ENCODE results near the gene MAFG. TPM values are rescaled to one million over a fixed set of nuclear protein-coding genes. Genes with fewer than 3 reads are reported as not detected.

MAFG gene
- 10 to 100 TPM in 1 of 2 donors, 1 to 10 TPM in 1; 8.3 to 14.5 TPM for total RNA-seq

- peak; percentile 73 for ATAC-seq
- H3K36me3 ChIP-seq (replicated peaks in 1 of 2; ENCODE audit: insufficient read depth in 1 of 2, low read depth in 2 of 2), result no peaks in the 10 kb centered on the region
- intact Hi-C loops (cut with DNase I), result no loop called here
- TF ChIP-seq POLR2A (IDR thresholded peaks at IDR 0.05), result peak; percentile 32 to 53 (median 52)
- peak in 3 of 7 experiments; percentile 13 to 42 (median 15) for TF ChIP-seq CTCF (IDR thresholded peaks at IDR 0.05)
- 1% methylated on average over 82 of the region's 98 CpGs; no CpG with 5 or more reads in 1 of the 2 donors for WGBS, 2 donors
- peak; percentile 90 to 94 (median 94) for DNase-seq
- peaks cover 48% of the 10 kb centered on the region for H3K4me1 ChIP-seq
- H3K27me3 ChIP-seq, result no peaks in the 10 kb centered on the region
- H3K4me3 ChIP-seq, result peak within 1 kb of the TSS; percentile 85 to 98
- peak within 1 kb of the TSS; percentile 89 to 98 (median 96) for H3K27ac ChIP-seq
- H3K9me3 ChIP-seq, result no peaks in the 10 kb centered on the region
These were observed at the start of gene MAFG for GRCh38 chr17:81927653-81928543. Gene MAFG, minus strand, starts transcription at chr17:81927735. Its CDS starts 4,550 bp downstream, at chr17:81923185.

- peak; percentile 19 for ATAC-seq
- H3K27ac ChIP-seq, result peak overlapping the region; percentile 88 to 94 (median 92)
- TF ChIP-seq POLR2A (IDR thresholded peaks at IDR 0.05) (no peak), CTCF (IDR thresholded peaks at IDR 0.05) (no peak)
- no peaks in the 10 kb centered on the region for H3K9me3 ChIP-seq
- 20% methylated on average over 30 of the region's 30 CpGs; no CpG with 5 or more reads in 1 of the 2 donors for WGBS, 2 donors
- H3K4me3 ChIP-seq, result peak overlapping the region in 1 of 2 donors; percentile 70
- H3K27me3 ChIP-seq, result no peaks in the 10 kb centered on the region
- DNase-seq, result peak; percentile 67 to 79 (median 72)
- H3K36me3 ChIP-seq (replicated peaks in 1 of 2; ENCODE audit: insufficient read depth in 1 of 2, low read depth in 2 of 2), result no peaks in the 10 kb centered on the region
- H3K4me1 ChIP-seq, result peaks cover 20% of the 10 kb centered on the region
- intact Hi-C loops (cut with DNase I), result no loop called here
These were observed 49.0 kb upstream of the MAFG start for GRCh38 chr17:81976332-81977210.

- H3K4me3 ChIP-seq, result no peak overlapping the region
- no peaks in the 10 kb centered on the region for H3K36me3 ChIP-seq (replicated peaks in 1 of 2; ENCODE audit: insufficient read depth in 1 of 2, low read depth in 2 of 2)
- no peak overlapping the region for H3K27ac ChIP-seq
- DNase-seq (no peak), ATAC-seq (no peak)
- TF ChIP-seq POLR2A (IDR thresholded peaks at IDR 0.05) (no peak), CTCF (IDR thresholded peaks at IDR 0.05) (no peak)
- H3K4me1 ChIP-seq, result peaks cover 15% of the 10 kb centered on the region
- no peaks in the 10 kb centered on the region for H3K27me3 ChIP-seq
- no peaks in the 10 kb centered on the region for H3K9me3 ChIP-seq
- intact Hi-C loops (cut with DNase I), result no loop called here
These were observed 45.9 kb upstream of the MAFG start for GRCh38 chr17:81973432-81973831.

GRCh38 chr17:81968850-81969812 is 41.6 kb upstream of the MAFG start:
- Histone ChIP-seq H3K9me3 (no peaks in the 10 kb centered on the region), H3K4me1 (peaks cover 17% of the 10 kb centered on the region), H3K27ac (no peak overlapping the region), H3K36me3 (replicated peaks in 1 of 2; ENCODE audit: insufficient read depth in 1 of 2, low read depth in 2 of 2) (no peaks in the 10 kb centered on the region), H3K27me3 (no peaks in the 10 kb centered on the region), H3K4me3 (no peak overlapping the region)
- intact Hi-C loops (cut with DNase I), result no loop called here
- ATAC-seq, result no peak
- no peak for DNase-seq
- 75 to 77% methylated on average over 9 to 11 of the region's 12 CpGs for WGBS, 2 donors
- TF ChIP-seq CTCF (IDR thresholded peaks at IDR 0.05), result no peak
- TF ChIP-seq POLR2A (IDR thresholded peaks at IDR 0.05), result no peak

Measured in body of pancreas (tissue), 4 donors.